IMR-90 (cell line): ENCODE measurements around the gene PRDX5. TPM values are rescaled to one million over a fixed set of nuclear protein-coding genes. Genes with fewer than 3 reads are reported as not detected.

Experiments
- ATAC-seq: fragments of 200-7000 bp; cut with Tn5 transposase; 2 replicates; pipeline ENCODE4 v1.9.1; 2020; ENCODE audit warnings: low read depth, mild to moderate bottlenecking, moderate library complexity
- BruUV-seq: library from RNA; stranded (reverse); fragments of 400-500 nt; replicated peaks from 2 replicates; lab custom pipeline; 2021; lab: Mats Ljungman, UMichigan
- CTCF ChIA-PET: fragments of 300-600 bp; formaldehyde crosslinking; extraction: SDS; loops from one replicate; lab custom pipeline; 2021; ENCODE audit warnings: antibody characterized with exemption; lab: Yijun Ruan, JAX
- POLR2A ChIA-PET: fragments of 300-600 bp; sonication (Branson Sonifier 250); formaldehyde crosslinking; loops from one replicate; lab custom pipeline; 2022; ENCODE audit warnings: antibody characterized with exemption; ENCODE audit not compliant: unreplicated experiment; lab: Charles Lee
- DNase-seq: peaks from one replicate; pipeline ENCODE4 v3.0.0; 2013
- H2AFZ ChIP-seq: replicated peaks from 2 replicates; pipeline ENCODE3; 2013; ENCODE audit warnings: low read length, mild to moderate bottlenecking; ENCODE audit not compliant: poor library complexity
- H2AK5ac ChIP-seq: 2 replicates; pipeline ENCODE4 v1.6.1; 2013; ENCODE audit warnings: low read depth, low read length, inconsistent platforms
- H2AK9ac ChIP-seq: replicated peaks from 2 replicates; pipeline ENCODE3; 2013; ENCODE audit warnings: mild to moderate bottlenecking, low read depth, low read length, moderate library complexity; ENCODE audit not compliant: poor library complexity
- H2BK120ac ChIP-seq: 2 replicates; pipeline ENCODE4 v1.6.1; 2013; ENCODE audit warnings: low read depth, low read length, inconsistent platforms
- H2BK15ac ChIP-seq: 3 replicates; pipeline ENCODE4 v1.6.1; 2013; ENCODE audit warnings: low read depth, low read length, inconsistent platforms
- H2BK20ac ChIP-seq: 2 replicates; pipeline ENCODE4 v1.6.1; 2013; ENCODE audit warnings: low read depth, mild to moderate bottlenecking, inconsistent platforms, low read length, moderate library complexity
- H2BK5ac ChIP-seq: 2 replicates; pipeline ENCODE4 v1.6.1; 2013; ENCODE audit warnings: mild to moderate bottlenecking, low read depth, low read length, inconsistent platforms; ENCODE audit not compliant: poor library complexity, severe bottlenecking
- H3K14ac ChIP-seq: replicated peaks from 2 replicates; pipeline ENCODE4 v1.6.1; 2013; ENCODE audit warnings: low read depth, low read length, inconsistent platforms
- H3K18ac ChIP-seq: 2 replicates; pipeline ENCODE4 v1.6.1; 2013; ENCODE audit warnings: low read depth, low read length, control low read depth
- H3K23ac ChIP-seq: 2 replicates; pipeline ENCODE4 v1.6.1; 2013; ENCODE audit warnings: low read depth, low read length, inconsistent platforms
- H3K27ac ChIP-seq: 2 replicates; pipeline ENCODE4 v1.5.1; 2013; ENCODE audit warnings: mild to moderate bottlenecking, control low read depth, low read length; ENCODE audit not compliant: insufficient read depth
- H3K27me3 ChIP-seq: 2 replicates; pipeline ENCODE4 v1.6.1; 2013; ENCODE audit warnings: low read length; ENCODE audit not compliant: control insufficient read depth, insufficient read depth
- H3K36me3 ChIP-seq: 2 replicates; pipeline ENCODE4 v1.6.1; 2013; ENCODE audit warnings: low read length, mixed read lengths; ENCODE audit not compliant: control insufficient read depth, insufficient read depth
- H3K4ac ChIP-seq: 2 replicates; pipeline ENCODE4 v1.6.1; 2013; ENCODE audit warnings: low read depth, low read length, inconsistent platforms
- H3K4me1 ChIP-seq: 2 replicates; pipeline ENCODE4 v1.6.1; 2013; ENCODE audit warnings: low read length, mixed read lengths; ENCODE audit not compliant: control insufficient read depth, insufficient read depth
- H3K4me2 ChIP-seq: 2 replicates; pipeline ENCODE4 v1.6.1; 2013; ENCODE audit warnings: low read depth, mild to moderate bottlenecking, control low read depth, low read length, moderate library complexity
- H3K4me3 ChIP-seq: 2 replicates; pipeline ENCODE4 v1.5.1; 2013; ENCODE audit warnings: low read depth, mild to moderate bottlenecking, control low read depth, low read length, moderate library complexity; ENCODE audit not compliant: insufficient read depth
- H3K56ac ChIP-seq: 2 replicates; pipeline ENCODE4 v1.6.1; 2013; ENCODE audit warnings: low read length, inconsistent platforms; ENCODE audit not compliant: insufficient read depth; ENCODE audit errors: extremely low read depth
- H3K79me1 ChIP-seq, 2 experiments: 2 replicates each; pipeline ENCODE4 v1.6.1; 2013; ENCODE audit warnings: low read length in 2 of 2, inconsistent platforms in 1 of 2, low read depth in 1 of 2
- H3K9ac ChIP-seq: 2 replicates; pipeline ENCODE4 v1.6.1; 2013; ENCODE audit warnings: low read depth, low read length, control low read depth
- H3K9me1 ChIP-seq: 2 replicates; pipeline ENCODE4 v1.6.1; 2013; ENCODE audit warnings: low read length, inconsistent platforms; ENCODE audit not compliant: insufficient read depth
- H3K9me3 ChIP-seq: 2 replicates; pipeline ENCODE4 v1.6.1; 2013; ENCODE audit warnings: low read length; ENCODE audit not compliant: control insufficient read depth, insufficient read depth
- H4K20me1 ChIP-seq: 2 replicates; pipeline ENCODE4 v1.6.1; 2013; ENCODE audit warnings: low read length, inconsistent platforms; ENCODE audit not compliant: insufficient read depth
- H4K5ac ChIP-seq: 2 replicates; pipeline ENCODE4 v1.6.1; 2013; ENCODE audit warnings: mild to moderate bottlenecking, low read depth, low read length, control low read depth
- H4K8ac ChIP-seq, 2 experiments: 2 replicates each; pipeline ENCODE4 v1.6.1; 2013; ENCODE audit warnings: low read depth in 2 of 2, low read length in 2 of 2, control low read depth in 1 of 2, inconsistent platforms in 1 of 2
- H4K91ac ChIP-seq: 2 replicates; pipeline ENCODE4 v1.6.1; 2013; ENCODE audit warnings: low read depth, low read length, inconsistent platforms; ENCODE audit not compliant: insufficient read depth
- CEBPB ChIP-seq: IDR thresholded peaks from 2 replicates; pipeline ENCODE4 v1.6.1; 2012; ENCODE audit warnings: low read depth, low read length, improper control_type of control experiment
- CHD1 ChIP-seq: IDR thresholded peaks from 2 replicates; pipeline ENCODE4 v1.6.1; 2012; ENCODE audit warnings: low read depth, low read length, improper control_type of control experiment
- CTCF ChIP-seq: conservative IDR thresholded peaks from 2 replicates; pipeline ENCODE4 v1.5.1; 2012; ENCODE audit warnings: mild to moderate bottlenecking, low read depth, low read length, improper control_type of control experiment
- ELK1 ChIP-seq: fragments of 150-350 bp; IDR thresholded peaks from 2 replicates; pipeline ENCODE4 v1.6.1; 2016; ENCODE audit warnings: low read depth, mild to moderate bottlenecking, low read length, moderate library complexity, borderline replicate concordance
- FOS ChIP-seq: fragments of 150-350 bp; IDR thresholded peaks from 2 replicates; pipeline ENCODE4 v1.6.1; 2016; ENCODE audit warnings: low read depth, low read length
- MAFK ChIP-seq: IDR thresholded peaks from 2 replicates; pipeline ENCODE4 v1.6.1; 2012; ENCODE audit warnings: low read depth, low read length, improper control_type of control experiment
- MAZ ChIP-seq: IDR thresholded peaks from 2 replicates; pipeline ENCODE4 v1.6.1; 2012; ENCODE audit warnings: low read depth, mild to moderate bottlenecking, low read length, improper control_type of control experiment, moderate library complexity, borderline replicate concordance
- MXI1 ChIP-seq: IDR thresholded peaks from 2 replicates; pipeline ENCODE4 v1.6.1; 2012; ENCODE audit warnings: low read depth, mild to moderate bottlenecking, low read length, moderate library complexity, borderline replicate concordance
- RCOR1 ChIP-seq: IDR thresholded peaks from 2 replicates; pipeline ENCODE4 v1.6.1; 2012; ENCODE audit warnings: mild to moderate bottlenecking, low read length, improper control_type of control experiment; ENCODE audit not compliant: insufficient replicate concordance
- RFX5 ChIP-seq: IDR thresholded peaks from 2 replicates; pipeline ENCODE4 v1.8.0; 2012; ENCODE audit warnings: low read depth, mild to moderate bottlenecking, low read length, moderate library complexity
- SMC3 ChIP-seq: fragments of 150-350 bp; IDR thresholded peaks from 2 replicates; pipeline ENCODE4 v1.6.1; 2016; ENCODE audit warnings: low read depth, mild to moderate bottlenecking, antibody characterized with exemption, low read length, moderate library complexity
- USF2 ChIP-seq: fragments of 150-350 bp; IDR thresholded peaks from 2 replicates; pipeline ENCODE4 v1.6.1; 2017; ENCODE audit warnings: mild to moderate bottlenecking, antibody characterized with exemption, low read length, low read depth
- WGBS, 2 experiments: methylation state at CpG; one replicate each; pipeline versions ENCODE4 v1.1.5 to v1.1.7; 2013; ENCODE audit warnings: missing lambda C conversion rate in 2 of 2; ENCODE audit not compliant: insufficient read length in 1 of 2; ENCODE audit errors: extremely low coverage in 2 of 2; 5-methylcytosine and 5-hydroxymethylcytosine counted together
- dilution Hi-C: fragments of 300-500 bp; cut with HindIII; formaldehyde crosslinking; loops from one replicate; pipeline ENCODE4 v1.14.3; 2018; ENCODE audit warnings: low sequenced_read_pairs; ENCODE audit not compliant: unreplicated experiment
- in situ Hi-C: fragments of 300-500 bp; cut with MboI; formaldehyde crosslinking; loops from 3 replicates; pipeline ENCODE4 v1.14.3; 2019; ENCODE audit warnings: low sequenced_read_pairs, inconsistent platforms, mixed read lengths
- intact Hi-C: fragments of 100-400 bp; cut with micrococcal nuclease; formaldehyde crosslinking; loops from 2 replicates; pipeline ENCODE4 v1.10.0; 2022
- polyA plus RNA-seq, 3 experiments: library from polyadenylated mRNA; depleted of rRNA; stranded (reverse); fragments of >200 nt; gene quantifications; 2 replicates each; pipeline ENCODE4 v1.2.3, GENCODE V29; 2012; ENCODE audit warnings: low replicate concordance in 1 of 3
- total RNA-seq: library from RNA; depleted of rRNA; stranded (reverse); fragments of >200 nt; gene quantifications from 2 replicates; pipeline ENCODE4 v1.2.3, GENCODE V29; 2012

Gene PRDX5
- total and polyA plus RNA-seq, 2 of the 4 experiments (the other 2 are of a cell fraction), result 120 to 292 TPM

- no peak for DNase-seq
- H2AK5ac ChIP-seq, result no peak within 1 kb of the TSS
- H3K23ac ChIP-seq, result no peak within 1 kb of the TSS
- H4K5ac ChIP-seq, result no peak within 1 kb of the TSS
- in situ Hi-C loops, result no loop called here
- no peak within 1 kb of the TSS for H2BK5ac ChIP-seq
- no peak within 1 kb of the TSS for H3K56ac ChIP-seq
- WGBS, 2 experiments, result 0% methylated on average over 6 of the region's 45 CpGs; no CpG with 5 or more reads in 1 of the 2 experiments
- peaks cover 5% of the 10 kb centered on the region; the same call in 1 of the 2 replicates for H4K20me1 ChIP-seq
- POLR2A ChIA-PET, result no interaction called here
- intact Hi-C loops, result no loop called here
- CTCF ChIA-PET, result no interaction called here
- no peaks in the 10 kb centered on the region for H3K9me3 ChIP-seq
- no peak within 1 kb of the TSS for H3K4ac ChIP-seq
- H3K9me1 ChIP-seq, result no peaks in the 10 kb centered on the region; the same call in 1 of the 2 replicates
- no peak within 1 kb of the TSS for H3K18ac ChIP-seq
- H3K9ac ChIP-seq, result no peak within 1 kb of the TSS
- peaks cover 60% of the 10 kb centered on the region for H3K27me3 ChIP-seq
- TF ChIP-seq MAZ (no peak), CTCF (no peak), CHD1 (no peak), CEBPB (no peak), FOS (no peak), RFX5 (no peak), USF2 (no peak), MXI1 (no peak), ELK1 (no peak), MAFK (no peak), RCOR1 (no peak), SMC3 (no peak)
- H3K4me2 ChIP-seq, result peak within 1 kb of the TSS; percentile 45
- H3K27ac ChIP-seq, result no peak within 1 kb of the TSS
- peaks cover 6% of the 10 kb centered on the region; the same call in 1 of the 2 replicates for H3K4me1 ChIP-seq
- H2BK15ac ChIP-seq, result no peak within 1 kb of the TSS
- no peaks in the 10 kb centered on the region for H3K36me3 ChIP-seq
- dilution Hi-C loops, result no loop called here
- H4K8ac ChIP-seq, result no peak within 1 kb of the TSS
- H3K4me3 ChIP-seq, result peak within 1 kb of the TSS; percentile 24
- H2BK20ac ChIP-seq, result no peak within 1 kb of the TSS
- H3K14ac ChIP-seq, result no peak within 1 kb of the TSS
- no TSS peak for BruUV-seq
- peaks cover 0 to 9% of the 10 kb centered on the region in 2 experiments; a peak in 2 of 4 replicates for H3K79me1 ChIP-seq
- peak within 1 kb of the TSS; percentile 37 for H2AK9ac ChIP-seq
- no peak within 1 kb of the TSS for H4K91ac ChIP-seq
- peak within 1 kb of the TSS; percentile 26 for H2AFZ ChIP-seq
- H2BK120ac ChIP-seq, result no peak within 1 kb of the TSS
- no peak; the same call in 1 of the 2 replicates for ATAC-seq
These were observed 26.6 kb upstream of the PRDX5 start, which contains the start of gene KCNK4 for GRCh38 chr11:64291262-64291751. KCNK4 (plus strand) TSS chr11:64291302; CDS start chr11:64293019, 1,717 bp downstream.
